Caco-2 (cell line): ENCODE measurements around the gene CACNA1D. TPM values are rescaled to one million over a fixed set of nuclear protein-coding genes. Genes with fewer than 3 reads are reported as not detected.

ENCODE experiments used
- BruUV-seq: library from RNA; stranded (reverse); fragments of 400-500 nt; replicated peaks from 2 replicates; lab custom pipeline; 2021; lab: Mats Ljungman, UMichigan
- CTCF ChIA-PET: fragments of 300-600 bp; sonication (Branson Sonifier 250); formaldehyde crosslinking; loops from one replicate; lab custom pipeline; 2022; ENCODE audit warnings: antibody characterized with exemption; lab: Charles Lee
- POLR2A ChIA-PET: fragments of 300-600 bp; sonication (Branson Sonifier 250); formaldehyde crosslinking; loops from one replicate; lab custom pipeline; 2022; ENCODE audit warnings: antibody characterized with exemption; lab: Charles Lee
- DNase-seq, 2 experiments: peaks; one replicate each; pipeline versions ENCODE4 v3.0.0 to v3.0.0-alpha.2; 2020 to 2022
- H3K27me3 ChIP-seq: replicated peaks from 2 replicates; pipeline ENCODE4 v1.6.0; 2011; ENCODE audit warnings: low read length; ENCODE audit not compliant: control insufficient read depth, insufficient read depth
- H3K36me3 ChIP-seq: 2 replicates; pipeline ENCODE4 v1.5.1; 2011; ENCODE audit warnings: low read length; ENCODE audit not compliant: control insufficient read depth, insufficient read depth
- H3K4me1 ChIP-seq: fragments of 250-450 bp; sonication (Bioruptor Pico); 2 replicates; pipeline ENCODE4 v1.5.1; 2020; ENCODE audit warnings: mild to moderate bottlenecking
- H3K4me3 ChIP-seq: 2 replicates; pipeline ENCODE4 v1.5.1; 2011; ENCODE audit warnings: low read depth, mild to moderate bottlenecking, control low read depth, low read length
- H3K9me3 ChIP-seq: fragments of 250-450 bp; sonication (Bioruptor Pico); 2 replicates; pipeline ENCODE4 v1.5.1; 2020; ENCODE audit warnings: mild to moderate bottlenecking, moderate library complexity
- H3K27ac Mint-ChIP-seq: one replicate; pipeline ENCODE4 v1.8.0; 2022; ENCODE audit warnings: mixed read lengths; ENCODE audit not compliant: unreplicated experiment
- H3K27me3 Mint-ChIP-seq: one replicate; pipeline ENCODE4 v1.8.0; 2022; ENCODE audit warnings: mixed read lengths; ENCODE audit not compliant: insufficient read depth, unreplicated experiment
- H3K36me3 Mint-ChIP-seq: one replicate; pipeline ENCODE4 v1.8.0; 2022; ENCODE audit warnings: mild to moderate bottlenecking, mixed read lengths; ENCODE audit not compliant: insufficient read depth, unreplicated experiment
- H3K4me1 Mint-ChIP-seq: one replicate; pipeline ENCODE4 v1.8.0; 2022; ENCODE audit warnings: low read depth, mixed read lengths; ENCODE audit not compliant: unreplicated experiment
- H3K4me3 Mint-ChIP-seq: one replicate; pipeline ENCODE4 v1.8.0; 2022; ENCODE audit warnings: mild to moderate bottlenecking, moderate library complexity, mixed read lengths; ENCODE audit not compliant: unreplicated experiment
- H3K9me3 Mint-ChIP-seq: one replicate; pipeline ENCODE4 v1.8.0; 2022; ENCODE audit warnings: mixed read lengths; ENCODE audit not compliant: unreplicated experiment
- CTCF ChIP-seq, 2 experiments: fragments of 200-600 bp in 1 of 2; IDR thresholded peaks; 1 replicate in 1 of 2; 2 replicates in 1 of 2; pipeline versions ENCODE4 v1.5.1 to v1.8.0; 2011 to 2022; ENCODE audit warnings: antibody characterized with exemption in 1 of 2, control low read depth in 1 of 2, inconsistent platforms in 1 of 2, low read depth in 1 of 2, low read length in 1 of 2, mild to moderate bottlenecking in 1 of 2, moderate library complexity in 1 of 2; ENCODE audit not compliant: insufficient read depth in 1 of 2, severe bottlenecking in 1 of 2, unreplicated experiment in 1 of 2
- intact Hi-C: fragments of 100-400 bp; cut with micrococcal nuclease; formaldehyde crosslinking; loops from one replicate; pipeline ENCODE4 v1.10.0; 2022; ENCODE audit not compliant: unreplicated experiment
- total RNA-seq: library from RNA; stranded (reverse); gene quantifications from 2 replicates; pipeline ENCODE4 v1.2.3, GENCODE V29; 2022

The CACNA1D gene
- total RNA-seq, 1 experiment from 2014 or later: 13.3 TPM

- DNase-seq: no peak
- no peaks in the 10 kb centered on the region for H3K9me3 Mint-ChIP-seq
- POLR2A ChIA-PET: no interaction called here
- no peaks in the 10 kb centered on the region for H3K36me3 ChIP-seq
- CTCF ChIA-PET: no interaction called here
- no peaks in the 10 kb centered on the region for H3K4me1 Mint-ChIP-seq
- no peaks in the 10 kb centered on the region for H3K4me1 ChIP-seq
- no peak for TF ChIP-seq CTCF (IDR thresholded peaks at IDR 0.05; ENCODE audit: insufficient read depth in 1 of 2, low read depth in 1 of 2, low read length in 1 of 2, severe bottlenecking in 1 of 2, unreplicated experiment in 1 of 2)
- no TSS peak for BruUV-seq
- no peak overlapping the region for H3K4me3 ChIP-seq
- no peaks in the 10 kb centered on the region for H3K27me3 Mint-ChIP-seq
- H3K27me3 ChIP-seq: no peaks in the 10 kb centered on the region; the same call in 1 of the 2 replicates
- H3K4me3 Mint-ChIP-seq: no peak overlapping the region
- no peaks in the 10 kb centered on the region for H3K36me3 Mint-ChIP-seq
- H3K9me3 ChIP-seq: no peaks in the 10 kb centered on the region
- intact Hi-C loops: no loop called here
- no peak overlapping the region for H3K27ac Mint-ChIP-seq
Measured at GRCh38 chr3:53763353-53763752, 268.9 kb downstream of the CACNA1D start.

- DNase-seq: no peak
- Histone ChIP-seq H3K4me1 (no peaks in the 10 kb centered on the region), H3K4me3 (no peak overlapping the region), H3K27me3 (no peaks in the 10 kb centered on the region; the same call in 1 of the 2 replicates), H3K9me3 (no peaks in the 10 kb centered on the region), H3K36me3 (no peaks in the 10 kb centered on the region)
- TF ChIP-seq CTCF (IDR thresholded peaks at IDR 0.05; ENCODE audit: insufficient read depth in 1 of 2, low read depth in 1 of 2, low read length in 1 of 2, severe bottlenecking in 1 of 2, unreplicated experiment in 1 of 2): no peak
- no TSS peak for BruUV-seq
- H3K27me3 Mint-ChIP-seq: no peaks in the 10 kb centered on the region
- POLR2A ChIA-PET: no interaction called here
- intact Hi-C loops: no loop called here
- no peaks in the 10 kb centered on the region for H3K9me3 Mint-ChIP-seq
- H3K36me3 Mint-ChIP-seq: no peaks in the 10 kb centered on the region
- H3K4me1 Mint-ChIP-seq: no peaks in the 10 kb centered on the region
- no peak overlapping the region for H3K27ac Mint-ChIP-seq
- CTCF ChIA-PET: interaction anchor here (0.7 kb wide), 1 partner anchor 34 kb away, joined by 3 read pairs; no protein-coding TSS in a partner anchor
- H3K4me3 Mint-ChIP-seq: no peak overlapping the region
Measured at GRCh38 chr3:53764026-53764775, 269.8 kb downstream of the CACNA1D start.

GRCh38 chr3:53765753-53766152 is 271.3 kb downstream of the CACNA1D start:
- no peaks in the 10 kb centered on the region; the same call in 1 of the 2 replicates for H3K27me3 ChIP-seq
- Mint-ChIP-seq H3K27me3 (no peaks in the 10 kb centered on the region), H3K36me3 (no peaks in the 10 kb centered on the region), H3K9me3 (no peaks in the 10 kb centered on the region), H3K27ac (no peak overlapping the region), H3K4me3 (no peak overlapping the region), H3K4me1 (no peaks in the 10 kb centered on the region)
- H3K4me1 ChIP-seq: no peaks in the 10 kb centered on the region
- no peak for TF ChIP-seq CTCF (IDR thresholded peaks at IDR 0.05; ENCODE audit: insufficient read depth in 1 of 2, low read depth in 1 of 2, low read length in 1 of 2, severe bottlenecking in 1 of 2, unreplicated experiment in 1 of 2)
- H3K9me3 ChIP-seq: no peaks in the 10 kb centered on the region
- ChIA-PET POLR2A (no interaction called here), CTCF (no interaction called here)
- BruUV-seq: no TSS peak
- intact Hi-C loops: no loop called here
- no peak overlapping the region for H3K4me3 ChIP-seq
- no peak for DNase-seq
- H3K36me3 ChIP-seq: no peaks in the 10 kb centered on the region
